H9 (cell line): ENCODE results near the gene RRAGC. TPM values are rescaled to one million over a fixed set of nuclear protein-coding genes. Genes with fewer than 3 reads are reported as not detected.

ENCODE experiments used
- DNase-seq: peaks from one replicate; pipeline ENCODE4 v3.0.0-alpha.2; 2017
- H2AFZ ChIP-seq: one replicate; pipeline ENCODE4 v1.6.1; 2013; ENCODE audit warnings: mild to moderate bottlenecking, low read length, control low read depth, moderate library complexity
- H2AK5ac ChIP-seq: 2 replicates; pipeline ENCODE4 v1.6.1; 2013; ENCODE audit warnings: low read length, control low read depth, mixed read lengths; ENCODE audit not compliant: insufficient read length
- H2BK120ac ChIP-seq: one replicate; pipeline ENCODE4 v1.6.1; 2013; ENCODE audit warnings: low read depth, mild to moderate bottlenecking, low read length, control low read depth, inconsistent platforms; ENCODE audit not compliant: poor library complexity, severe bottlenecking
- H2BK12ac ChIP-seq: 2 replicates; pipeline ENCODE4 v1.6.1; 2013; ENCODE audit warnings: low read length, control low read depth, mixed read lengths, low read depth; ENCODE audit not compliant: insufficient read length
- H2BK15ac ChIP-seq: 2 replicates; pipeline ENCODE4 v1.6.1; 2013; ENCODE audit warnings: low read depth, low read length, control low read depth
- H2BK20ac ChIP-seq: one replicate; pipeline ENCODE4 v1.6.1; 2013; ENCODE audit warnings: low read depth, mild to moderate bottlenecking, low read length, control low read depth, inconsistent platforms; ENCODE audit not compliant: poor library complexity, severe bottlenecking
- H2BK5ac ChIP-seq: 2 replicates; pipeline ENCODE4 v1.6.1; 2013; ENCODE audit warnings: low read length, control low read depth, mixed read lengths; ENCODE audit not compliant: insufficient read length
- H3K14ac ChIP-seq: 2 replicates; pipeline ENCODE4 v1.6.1; 2013; ENCODE audit warnings: low read length, control low read depth; ENCODE audit not compliant: insufficient read depth
- H3K18ac ChIP-seq: 2 replicates; pipeline ENCODE4 v1.6.1; 2013; ENCODE audit warnings: low read depth, mild to moderate bottlenecking, mixed read lengths, low read length, control low read depth; ENCODE audit not compliant: insufficient read length
- H3K23ac ChIP-seq: 2 replicates; pipeline ENCODE4 v1.6.1; 2013; ENCODE audit warnings: low read length, control low read depth, mixed read lengths, low read depth; ENCODE audit not compliant: insufficient read length
- H3K23me2 ChIP-seq: 2 replicates; pipeline ENCODE4 v1.6.1; 2013; ENCODE audit warnings: low read depth, mild to moderate bottlenecking, mixed read lengths, low read length, control low read depth; ENCODE audit not compliant: insufficient read length, poor library complexity, severe bottlenecking
- H3K27ac ChIP-seq: 2 replicates; pipeline ENCODE4 v1.5.1; 2013; ENCODE audit warnings: low read length, control low read depth, mixed read lengths, low read depth; ENCODE audit not compliant: insufficient read length
- H3K27me3 ChIP-seq: 2 replicates; pipeline ENCODE4 v1.6.1; 2013; ENCODE audit warnings: low read length, control low read depth, inconsistent platforms; ENCODE audit not compliant: insufficient read depth
- H3K4ac ChIP-seq: 2 replicates; pipeline ENCODE4 v1.6.1; 2013; ENCODE audit warnings: low read depth, mild to moderate bottlenecking, control low read depth, inconsistent platforms, low read length, moderate library complexity
- H3K4me1 ChIP-seq: 2 replicates; pipeline ENCODE4 v1.6.1; 2013; ENCODE audit warnings: low read length, control low read depth, inconsistent platforms; ENCODE audit not compliant: insufficient read depth
- H3K4me2 ChIP-seq: 2 replicates; pipeline ENCODE4 v1.6.1; 2013; ENCODE audit warnings: low read length, control low read depth, mixed read lengths; ENCODE audit not compliant: insufficient read length, insufficient read depth
- H3K56ac ChIP-seq: 2 replicates; pipeline ENCODE4 v1.6.1; 2013; ENCODE audit warnings: low read depth, mild to moderate bottlenecking, mixed read lengths, low read length, control low read depth; ENCODE audit not compliant: insufficient read length
- H3K79me1 ChIP-seq: 2 replicates; pipeline ENCODE4 v1.6.1; 2013; ENCODE audit warnings: low read depth, mild to moderate bottlenecking, moderate library complexity, low read length, control low read depth, inconsistent platforms; ENCODE audit not compliant: insufficient read depth, poor library complexity, severe bottlenecking
- H3K79me2 ChIP-seq: 2 replicates; pipeline ENCODE4 v1.6.1; 2013; ENCODE audit warnings: low read length, control low read depth, inconsistent platforms; ENCODE audit not compliant: insufficient read depth
- H3K9ac ChIP-seq: 2 replicates; pipeline ENCODE4 v1.6.1; 2013; ENCODE audit warnings: low read length, control low read depth, mixed read lengths; ENCODE audit not compliant: insufficient read length; ENCODE audit errors: extremely low read depth
- H3K9me3 ChIP-seq: one replicate; pipeline ENCODE4 v1.6.1; 2013; ENCODE audit warnings: low read depth, low read length, inconsistent platforms; ENCODE audit not compliant: control insufficient read depth
- H3T11ph ChIP-seq: one replicate; pipeline ENCODE4 v1.6.1; 2013; ENCODE audit warnings: mild to moderate bottlenecking, low read length, control low read depth, inconsistent platforms
- H4K20me1 ChIP-seq: one replicate; pipeline ENCODE4 v1.6.1; 2013; ENCODE audit not compliant: control insufficient read depth, insufficient read length, insufficient read depth
- H4K5ac ChIP-seq: 2 replicates; pipeline ENCODE4 v1.6.1; 2013; ENCODE audit warnings: low read depth, mild to moderate bottlenecking, mixed read lengths, low read length, control low read depth; ENCODE audit not compliant: insufficient read length
- H4K8ac ChIP-seq: replicated peaks from 2 replicates; pipeline ENCODE4 v1.6.1; 2013; ENCODE audit warnings: low read length, control low read depth, mixed read lengths, low read depth; ENCODE audit not compliant: insufficient read length
- H4K91ac ChIP-seq: 2 replicates; pipeline ENCODE4 v1.6.1; 2013; ENCODE audit warnings: low read depth, mild to moderate bottlenecking, moderate library complexity, mixed read lengths, low read length, control low read depth; ENCODE audit not compliant: insufficient read length
- H3K27ac Mint-ChIP-seq, 3 experiments: 2 replicates in 2 of 3; 3 replicates in 1 of 3; pipeline ENCODE4 v1.8.0; 2020 to 2021; ENCODE audit warnings: mixed read lengths in 3 of 3, mild to moderate bottlenecking in 1 of 3, moderate library complexity in 1 of 3
- H3K27me3 Mint-ChIP-seq: 2 replicates; pipeline ENCODE4 v1.8.0; 2021; ENCODE audit warnings: low read depth, mild to moderate bottlenecking, moderate library complexity, mixed read lengths
- H3K36me3 Mint-ChIP-seq, 3 experiments: 2 replicates in 2 of 3; 3 replicates in 1 of 3; pipeline ENCODE4 v1.8.0; 2020 to 2021; ENCODE audit warnings: low read depth in 3 of 3, mixed read lengths in 3 of 3; ENCODE audit not compliant: insufficient read depth in 1 of 3
- H3K4me1 Mint-ChIP-seq, 2 experiments: 2 replicates each; pipeline ENCODE4 v1.8.0; 2020; ENCODE audit warnings: mixed read lengths in 2 of 2
- H3K4me3 Mint-ChIP-seq, 2 experiments: 2 replicates in 1 of 2; 3 replicates in 1 of 2; pipeline ENCODE4 v1.8.0; 2020 to 2021; ENCODE audit warnings: mild to moderate bottlenecking in 2 of 2, mixed read lengths in 2 of 2, moderate library complexity in 1 of 2
- H3K9me3 Mint-ChIP-seq, 2 experiments: 2 replicates in 1 of 2; 3 replicates in 1 of 2; pipeline ENCODE4 v1.8.0; 2020; ENCODE audit warnings: mild to moderate bottlenecking in 2 of 2, mixed read lengths in 2 of 2, moderate library complexity in 1 of 2
- WGBS: extraction: QIAGEN DNeasy Blood & Tissue Kit; methylation state at CpG from one replicate; pipeline ENCODE4 v1.1.7; 2013; ENCODE audit warnings: missing lambda C conversion rate, low lambda C conversion rate, mixed read lengths; ENCODE audit not compliant: insufficient read length; ENCODE audit errors: extremely low coverage; 5-methylcytosine and 5-hydroxymethylcytosine counted together
- total RNA-seq: library from RNA; stranded (reverse); gene quantifications from 2 replicates; pipeline ENCODE4 v1.2.1, GENCODE V29; 2021
- TF ChIP-seq, protein P1 (sequence below): fragments of 200-600 bp; sonication (generic); conservative IDR thresholded peaks from 3 replicates; pipeline ENCODE4 v1.8.0; 2021; ENCODE audit warnings: antibody characterized with exemption, mild to moderate bottlenecking

Gene RRAGC
- total RNA-seq, 1 experiment from 2014 or later, result 17.9 TPM

GRCh38 chr1:38872401-38873026 is 12.9 kb upstream of the RRAGC start:
- DNase-seq, result no peak

More at GRCh38 chr1:38872401-38873026, 12.9 kb upstream of the RRAGC start:
- no peak overlapping the region for H3K27ac ChIP-seq
- H3K4me1 Mint-ChIP-seq, result peaks cover 13 to 18% of the 10 kb centered on the region in 2 experiments
- no peaks in the 10 kb centered on the region for H3K27me3 ChIP-seq
- no CpG with 5 or more reads among the region's 25 CpGs for WGBS
- no peak overlapping the region for H3K23ac ChIP-seq
- H3K23me2 ChIP-seq, result peaks cover 11% of the 10 kb centered on the region
- H3K4me2 ChIP-seq, result peak overlapping the region; percentile 71
- H4K5ac ChIP-seq, result no peak overlapping the region
- H2BK12ac ChIP-seq, result no peak overlapping the region
- H3K4ac ChIP-seq, result no peak overlapping the region
- TF ChIP-seq, protein P1, sequence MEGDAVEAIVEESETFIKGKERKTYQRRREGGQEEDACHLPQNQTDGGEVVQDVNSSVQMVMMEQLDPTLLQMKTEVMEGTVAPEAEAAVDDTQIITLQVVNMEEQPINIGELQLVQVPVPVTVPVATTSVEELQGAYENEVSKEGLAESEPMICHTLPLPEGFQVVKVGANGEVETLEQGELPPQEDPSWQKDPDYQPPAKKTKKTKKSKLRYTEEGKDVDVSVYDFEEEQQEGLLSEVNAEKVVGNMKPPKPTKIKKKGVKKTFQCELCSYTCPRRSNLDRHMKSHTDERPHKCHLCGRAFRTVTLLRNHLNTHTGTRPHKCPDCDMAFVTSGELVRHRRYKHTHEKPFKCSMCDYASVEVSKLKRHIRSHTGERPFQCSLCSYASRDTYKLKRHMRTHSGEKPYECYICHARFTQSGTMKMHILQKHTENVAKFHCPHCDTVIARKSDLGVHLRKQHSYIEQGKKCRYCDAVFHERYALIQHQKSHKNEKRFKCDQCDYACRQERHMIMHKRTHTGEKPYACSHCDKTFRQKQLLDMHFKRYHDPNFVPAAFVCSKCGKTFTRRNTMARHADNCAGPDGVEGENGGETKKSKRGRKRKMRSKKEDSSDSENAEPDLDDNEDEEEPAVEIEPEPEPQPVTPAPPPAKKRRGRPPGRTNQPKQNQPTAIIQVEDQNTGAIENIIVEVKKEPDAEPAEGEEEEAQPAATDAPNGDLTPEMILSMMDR, result no peak
- no peak overlapping the region for H4K8ac ChIP-seq
- H4K91ac ChIP-seq, result no peak overlapping the region
- H2BK5ac ChIP-seq, result no peak overlapping the region
- no peaks in the 10 kb centered on the region for H3K9me3 Mint-ChIP-seq
- H3T11ph ChIP-seq, result no peak overlapping the region
- peak overlapping the region; percentile 88 to 94 for H3K4me3 Mint-ChIP-seq
- no peak overlapping the region for H2AFZ ChIP-seq
- H3K27ac Mint-ChIP-seq, result no peak overlapping the region
- no peak overlapping the region for H2BK20ac ChIP-seq
- H3K4me1 ChIP-seq, result no peaks in the 10 kb centered on the region
- H3K14ac ChIP-seq, result no peak overlapping the region
- H4K20me1 ChIP-seq, result no peaks in the 10 kb centered on the region
- no peaks in the 10 kb centered on the region for H3K27me3 Mint-ChIP-seq
- no peak overlapping the region for H3K18ac ChIP-seq
- peak overlapping the region; percentile 46 for H3K9ac ChIP-seq
- no peak overlapping the region for H2BK120ac ChIP-seq
- H3K56ac ChIP-seq, result no peak overlapping the region
- H3K9me3 ChIP-seq, result no peaks in the 10 kb centered on the region
- no peaks in the 10 kb centered on the region for H3K79me1 ChIP-seq
- H2BK15ac ChIP-seq, result no peak overlapping the region
- H3K79me2 ChIP-seq, result no peaks in the 10 kb centered on the region
- peaks cover 0 to 2% (median 2%) of the 10 kb centered on the region in 3 experiments; a peak in 2 of 7 replicates for H3K36me3 Mint-ChIP-seq
- H2AK5ac ChIP-seq, result no peak overlapping the region
